ENCODE results near the gene MEN1. TPM values are rescaled to one million over a fixed set of nuclear protein-coding genes. Genes with fewer than 3 reads are reported as not detected.

The MEN1 gene
- polyA plus RNA-seq = 4.9 and 7.0 TPM in 2 replicates

GRCh38 chr11:64810271-64810890 is at the start of gene MEN1:
Gene MEN1, minus strand, starts transcription at chr11:64810551. Its CDS starts 442 bp downstream, at chr11:64810109.

GRCh38 chr11:64844330-64845128 is 34.2 kb upstream of the MEN1 start, which contains the start of gene CDC42BPG:
Gene CDC42BPG, minus strand, starts transcription at chr11:64844653. Its CDS starts 84 bp downstream, at chr11:64844569.

GRCh38 chr11:64803158-64803845 is 7.0 kb downstream of the MEN1 start, which contains the start of gene MAP4K2:
Gene MAP4K2, minus strand, starts transcription at chr11:64803214. Its CDS starts 65 bp downstream, at chr11:64803149.

GRCh38 chr11:64778473-64779298 is 31.7 kb downstream of the MEN1 start, which contains the start of gene SF1:
Gene SF1, minus strand, starts transcription at chr11:64778542. Its CDS starts 150 bp downstream, at chr11:64778392.

GRCh38 chr11:64759722-64760719 is 50.3 kb downstream of the MEN1 start, which contains the start of gene PYGM:
Gene PYGM, minus strand, starts transcription at chr11:64759974. Its CDS starts 76 bp downstream, at chr11:64759898.

Other genes with a start within 250 kb of the MEN1 start
- not detected in 2 replicates for gene SLC22A12, start 219.3 kb downstream of the MEN1 start, polyA plus RNA-seq
- gene NRXN2, start 87.4 kb downstream of the MEN1 start, polyA plus RNA-seq = 1.7 and 3.1 TPM in 2 replicates
- 0.36 TPM in 1 of 2 replicates, not detected in the other for gene RASGRP2, start 66.4 kb downstream of the MEN1 start, polyA plus RNA-seq
- gene PYGM, start 50.6 kb downstream of the MEN1 start, polyA plus RNA-seq = 0.69 and 1.4 TPM in 2 replicates
- 20.3 and 21.6 TPM in 2 replicates for gene SF1, start 32.0 kb downstream of the MEN1 start, polyA plus RNA-seq
- 2.9 and 4.1 TPM in 2 replicates for gene MAP4K2, start 7.3 kb downstream of the MEN1 start, polyA plus RNA-seq
- gene CDC42BPG, start 34.1 kb upstream of the MEN1 start, polyA plus RNA-seq = not detected in 2 replicates
- gene EHD1, start 68.1 kb upstream of the MEN1 start, polyA plus RNA-seq = 2.5 and 3.5 TPM in 2 replicates
- 0.70 and 0.73 TPM in 2 replicates for gene ATG2A, start 106.7 kb upstream of the MEN1 start, polyA plus RNA-seq
- gene PPP2R5B, start 114.1 kb upstream of the MEN1 start, polyA plus RNA-seq = 1.5 and 3.1 TPM in 2 replicates
- not detected in 2 replicates for gene GPHA2, start 125.3 kb upstream of the MEN1 start, polyA plus RNA-seq
- gene MAJIN, start 161.6 kb upstream of the MEN1 start, polyA plus RNA-seq = 3.6 and 3.8 TPM in 2 replicates
- gene BATF2, start 186.4 kb upstream of the MEN1 start, polyA plus RNA-seq = not detected in 2 replicates
- 42.7 and 68.3 TPM in 2 replicates for gene ARL2, start 203.6 kb upstream of the MEN1 start, polyA plus RNA-seq
- gene SNX15, start 216.9 kb upstream of the MEN1 start, polyA plus RNA-seq = 4.7 and 7.0 TPM in 2 replicates
- 1.3 and 3.6 TPM in 2 replicates for gene SAC3D1, start 230.7 kb upstream of the MEN1 start, polyA plus RNA-seq
- not detected in 2 replicates for gene NAALADL1, start 248.0 kb upstream of the MEN1 start, polyA plus RNA-seq